NCI-H2196 treated with DMSO at 0.1 percent for 48 hours (cell line): Measurements from ENCODE around the gene VWA8.
"Not testable (repeated sequence)": the region's sequence is repeated elsewhere in the genome, so short reads cannot be mapped to it uniquely, and the experiment has no call there.

Experiments used
- DNase-seq: peaks from one replicate; lab custom pipeline; 2025; ENCODE audit not compliant: unreplicated experiment; lab: John Stamatoyannopoulos, UW

VWA8 gene

GRCh38 chr13:41542281-41542680, 418.6 kb downstream of the VWA8 start:
- DNase-seq, result no peak

GRCh38 chr13:41541142-41541938, 419.6 kb downstream of the VWA8 start:
- DNase-seq, result no peak

GRCh38 chr13:41540240-41540639, 420.7 kb downstream of the VWA8 start:
- DNase-seq, result not testable (repeated sequence)

- no peak for DNase-seq
These were observed 427.4 kb downstream of the VWA8 start for GRCh38 chr13:41533266-41534052.

GRCh38 chr13:41528021-41528420, 432.9 kb downstream of the VWA8 start:
- DNase-seq, result no peak

GRCh38 chr13:41520660-41521630, 440.0 kb downstream of the VWA8 start:
- DNase-seq, result no peak

- DNase-seq, result no peak
These were observed 440.8 kb downstream of the VWA8 start for GRCh38 chr13:41520016-41520659.
